Neural progenitor cell (in vitro differentiated cells): ENCODE results near the gene ANKRD12.

ENCODE experiments used
- CTCF ChIP-seq: fragments of 200-600 bp; sonication (generic); IDR thresholded peaks from 2 replicates; pipeline ENCODE4 v1.5.1; 2017; ENCODE audit warnings: antibody characterized with exemption, mild to moderate bottlenecking
- EZH2phosphoT487 ChIP-seq: fragments of 200-600 bp; sonication (generic); IDR thresholded peaks from 2 replicates; pipeline ENCODE4 v1.6.1; 2017; ENCODE audit warnings: antibody characterized with exemption

DNA sequence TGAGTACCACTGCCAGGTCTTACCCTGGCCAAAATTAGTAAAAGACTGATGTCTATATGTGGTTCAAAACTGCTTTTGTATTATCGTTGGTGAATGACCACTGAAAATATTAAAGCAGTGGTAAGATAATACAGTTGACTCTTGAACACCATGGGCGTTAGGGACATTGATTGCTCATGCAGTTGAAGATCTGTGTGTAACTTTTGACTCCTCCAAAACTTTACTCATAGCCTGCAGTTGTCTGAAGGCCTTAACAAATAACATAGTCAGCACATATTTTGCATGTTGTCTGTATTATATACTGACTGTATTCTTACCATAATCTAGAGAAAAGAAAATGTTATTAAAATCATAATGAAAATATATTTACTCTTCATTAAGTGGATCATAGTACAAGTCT, 5.8 kb upstream of the ANKRD12 start:
- TF ChIP-seq EZH2phosphoT487, result no peak
- no peak for TF ChIP-seq CTCF
